PC-3 (cell line): ENCODE data around the gene TLR1. TPM values are rescaled to one million over a fixed set of nuclear protein-coding genes. Genes with fewer than 3 reads are reported as not detected.

Source experiments
- ATAC-seq: fragments of 200-7000 bp; cut with Tn5 transposase; 2 replicates; pipeline ENCODE4 v1.9.1; 2020; ENCODE audit warnings: mild to moderate bottlenecking, moderate library complexity
- BruUV-seq: library from RNA; stranded (reverse); fragments of 400-500 nt; replicated peaks from 2 replicates; lab custom pipeline; 2021; lab: Mats Ljungman, UMichigan
- CTCF ChIA-PET: fragments of 300-600 bp; sonication (Branson Sonifier 250); formaldehyde crosslinking; loops from one replicate; lab custom pipeline; 2022; ENCODE audit warnings: antibody characterized with exemption; lab: Charles Lee
- POLR2A ChIA-PET: fragments of 300-600 bp; sonication (Branson Sonifier 250); formaldehyde crosslinking; loops from one replicate; lab custom pipeline; 2022; ENCODE audit warnings: antibody characterized with exemption; ENCODE audit not compliant: unreplicated experiment; lab: Charles Lee
- DNase-seq: peaks from one replicate; pipeline ENCODE4 v3.0.0-alpha.2; 2015
- H2AFZ ChIP-seq: fragments of 300-600 bp; sonication (generic); 2 replicates; pipeline ENCODE4 v1.6.0; 2016; ENCODE audit warnings: antibody characterized with exemption, low read length
- H3F3A ChIP-seq: fragments of 300-600 bp; sonication (generic); one replicate; pipeline ENCODE4 v1.6.0; 2017; ENCODE audit warnings: antibody characterized with exemption, low read length, control low read depth, mild to moderate bottlenecking; ENCODE audit not compliant: unreplicated experiment
- H3K27ac ChIP-seq: fragments of 300-600 bp; sonication (generic); 2 replicates; pipeline ENCODE4 v1.5.1; 2016; ENCODE audit warnings: mild to moderate bottlenecking, low read length
- H3K27me3 ChIP-seq: fragments of 300-600 bp; sonication (generic); 2 replicates; pipeline ENCODE4 v1.6.1; 2016; ENCODE audit warnings: low read length, mixed read lengths
- H3K36me3 ChIP-seq: fragments of 300-600 bp; sonication (generic); 2 replicates; pipeline ENCODE4 v1.6.1; 2016; ENCODE audit warnings: low read depth, mixed run types, low read length, mixed read lengths
- H3K4me1 ChIP-seq: fragments of 300-600 bp; sonication (generic); 2 replicates; pipeline ENCODE4 v1.5.1; 2016; ENCODE audit warnings: low read length; ENCODE audit not compliant: insufficient read depth
- H3K4me2 ChIP-seq: fragments of 300-600 bp; sonication (generic); 2 replicates; pipeline ENCODE4 v1.6.0; 2016; ENCODE audit warnings: low read length
- H3K4me3 ChIP-seq: fragments of 300-600 bp; sonication (generic); 2 replicates; pipeline ENCODE4 v1.5.1; 2016; ENCODE audit warnings: mild to moderate bottlenecking, low read length, mixed read lengths
- H3K79me2 ChIP-seq: fragments of 300-600 bp; sonication (generic); 2 replicates; pipeline ENCODE4 v1.6.1; 2017; ENCODE audit warnings: low read length, mixed read lengths
- H3K9ac ChIP-seq: fragments of 300-600 bp; sonication (generic); 2 replicates; pipeline ENCODE4 v1.6.0; 2016; ENCODE audit warnings: mild to moderate bottlenecking, low read length
- H3K9me2 ChIP-seq: fragments of 300-600 bp; sonication (generic); replicated peaks from 2 replicates; pipeline ENCODE4 v1.6.1; 2016; ENCODE audit warnings: mixed run types, low read length, mixed read lengths
- H3K9me3 ChIP-seq: fragments of 300-600 bp; sonication (generic); 2 replicates; pipeline ENCODE4 v1.6.1; 2016; ENCODE audit warnings: low read length, mixed read lengths
- H4K20me1 ChIP-seq: fragments of 300-600 bp; sonication (generic); 2 replicates; pipeline ENCODE4 v1.6.1; 2016; ENCODE audit warnings: low read length, mixed read lengths
- EZH2 ChIP-seq: fragments of 300-600 bp; sonication (generic); IDR thresholded peaks from one replicate; pipeline ENCODE4 v1.6.1; 2017; ENCODE audit warnings: antibody characterized with exemption, mild to moderate bottlenecking, low read length; ENCODE audit not compliant: unreplicated experiment
- EZH2phosphoT487 ChIP-seq: fragments of 300-600 bp; sonication (generic); IDR thresholded peaks from 2 replicates; pipeline ENCODE4 v1.6.1; 2018; ENCODE audit warnings: mild to moderate bottlenecking, antibody characterized with exemption, low read length, borderline replicate concordance
- intact Hi-C: fragments of 100-400 bp; cut with micrococcal nuclease; formaldehyde crosslinking; loops from 2 replicates; pipeline ENCODE4 v1.9.0; 2023
- total RNA-seq: library from RNA; depleted of rRNA; stranded (reverse); fragments of >200 nt; gene quantifications from 2 replicates; pipeline ENCODE4 v1.2.3, GENCODE V29; 2014
- TF ChIP-seq, protein P1 (sequence below): fragments of 300-600 bp; sonication (generic); conservative IDR thresholded peaks from 2 replicates; pipeline ENCODE4 v1.5.1; 2017; ENCODE audit warnings: antibody characterized with exemption, low read depth, mild to moderate bottlenecking, low read length

Gene TLR1
- total RNA-seq, 1 experiment from 2014 or later, result 0.47 TPM

DNA sequence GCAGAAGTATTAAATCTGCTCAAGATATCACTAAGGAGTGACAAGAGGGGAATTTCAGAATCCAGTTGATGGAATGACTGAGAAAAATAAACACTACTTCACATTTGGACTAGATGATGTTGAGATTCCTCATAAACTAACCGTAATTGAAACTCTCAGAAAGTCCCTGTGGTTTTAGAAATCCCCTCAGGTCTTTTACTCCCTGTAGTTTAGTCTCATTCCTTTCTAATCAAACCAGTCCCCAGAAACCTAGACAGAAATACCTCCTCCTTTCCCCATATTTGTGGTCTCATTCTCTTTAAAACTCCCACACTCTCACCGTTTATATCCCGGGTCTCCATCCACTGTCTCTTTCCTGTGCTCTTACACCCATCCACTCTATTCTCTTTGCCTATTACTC lies 15.0 kb upstream of the TLR1 start:
- H3K9me2 ChIP-seq, result no peaks in the 10 kb centered on the region
- ChIA-PET POLR2A (no interaction called here), CTCF (no interaction called here)
- no TSS peak for BruUV-seq
- no peak overlapping the region for H3K4me3 ChIP-seq
- H3K9ac ChIP-seq, result peak overlapping the region; percentile 65
- no peaks in the 10 kb centered on the region for H3K79me2 ChIP-seq
- H3F3A ChIP-seq, result no peaks in the 10 kb centered on the region
- H2AFZ ChIP-seq, result no peak overlapping the region
- no peaks in the 10 kb centered on the region for H3K9me3 ChIP-seq
- intact Hi-C loops, result no loop called here
- H4K20me1 ChIP-seq, result no peaks in the 10 kb centered on the region
- ATAC-seq (peak; percentile 18; the same call in 1 of the 2 replicates), DNase-seq (peak; percentile 70)
- no peaks in the 10 kb centered on the region for H3K36me3 ChIP-seq
- H3K27me3 ChIP-seq, result no peaks in the 10 kb centered on the region
- peak overlapping the region; percentile 94 for H3K27ac ChIP-seq
- peaks cover 24% of the 10 kb centered on the region for H3K4me1 ChIP-seq
- H3K4me2 ChIP-seq, result peak overlapping the region; percentile 40
- TF ChIP-seq EZH2phosphoT487 (no peak), EZH2 (no peak)
- TF ChIP-seq, protein P1, sequence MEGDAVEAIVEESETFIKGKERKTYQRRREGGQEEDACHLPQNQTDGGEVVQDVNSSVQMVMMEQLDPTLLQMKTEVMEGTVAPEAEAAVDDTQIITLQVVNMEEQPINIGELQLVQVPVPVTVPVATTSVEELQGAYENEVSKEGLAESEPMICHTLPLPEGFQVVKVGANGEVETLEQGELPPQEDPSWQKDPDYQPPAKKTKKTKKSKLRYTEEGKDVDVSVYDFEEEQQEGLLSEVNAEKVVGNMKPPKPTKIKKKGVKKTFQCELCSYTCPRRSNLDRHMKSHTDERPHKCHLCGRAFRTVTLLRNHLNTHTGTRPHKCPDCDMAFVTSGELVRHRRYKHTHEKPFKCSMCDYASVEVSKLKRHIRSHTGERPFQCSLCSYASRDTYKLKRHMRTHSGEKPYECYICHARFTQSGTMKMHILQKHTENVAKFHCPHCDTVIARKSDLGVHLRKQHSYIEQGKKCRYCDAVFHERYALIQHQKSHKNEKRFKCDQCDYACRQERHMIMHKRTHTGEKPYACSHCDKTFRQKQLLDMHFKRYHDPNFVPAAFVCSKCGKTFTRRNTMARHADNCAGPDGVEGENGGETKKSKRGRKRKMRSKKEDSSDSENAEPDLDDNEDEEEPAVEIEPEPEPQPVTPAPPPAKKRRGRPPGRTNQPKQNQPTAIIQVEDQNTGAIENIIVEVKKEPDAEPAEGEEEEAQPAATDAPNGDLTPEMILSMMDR, result no peak

DNA sequence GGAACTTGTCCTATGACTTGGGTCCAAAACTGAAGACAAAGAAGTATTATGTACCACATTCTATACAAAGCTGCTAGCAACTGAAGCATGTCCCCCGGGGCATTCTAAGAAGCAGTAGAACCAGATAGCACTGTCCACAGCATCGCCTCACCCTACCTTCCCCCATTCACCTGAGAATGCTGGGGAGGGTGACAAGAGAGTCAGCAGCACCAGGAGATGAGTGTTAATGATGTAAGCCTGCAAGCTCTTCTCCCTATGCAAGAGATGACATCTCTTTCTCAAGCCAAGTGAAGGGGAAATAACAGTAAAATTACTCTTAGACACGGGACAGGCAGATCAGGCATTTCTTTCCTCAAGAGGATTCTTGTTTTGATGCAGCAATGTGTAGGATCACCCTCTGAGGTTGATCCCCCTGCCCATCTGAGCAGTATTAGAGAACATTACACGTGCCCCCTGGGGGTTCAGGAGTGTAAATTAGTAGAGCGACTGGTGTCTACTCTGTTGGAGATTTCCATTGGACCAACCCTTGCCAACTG lies 13.9 kb upstream of the TLR1 start:
- POLR2A ChIA-PET, result no interaction called here

More for the DNA sequence above, 13.9 kb upstream of the TLR1 start:
- Histone ChIP-seq H3F3A (no peaks in the 10 kb centered on the region), H3K79me2 (no peaks in the 10 kb centered on the region), H3K4me2 (peak overlapping the region; percentile 40), H3K4me1 (peaks cover 24% of the 10 kb centered on the region), H3K9me2 (no peaks in the 10 kb centered on the region), H4K20me1 (no peaks in the 10 kb centered on the region), H3K27ac (peak overlapping the region; percentile 92), H3K4me3 (no peak overlapping the region), H2AFZ (no peak overlapping the region), H3K36me3 (no peaks in the 10 kb centered on the region), H3K9ac (peak overlapping the region; percentile 58), H3K9me3 (no peaks in the 10 kb centered on the region), H3K27me3 (no peaks in the 10 kb centered on the region)
- TF ChIP-seq EZH2 (no peak), EZH2phosphoT487 (no peak)
- TF ChIP-seq, protein P1, result no peak
- no TSS peak for BruUV-seq
- DNase-seq (peak; percentile 77), ATAC-seq (peak; percentile 48; the same call in 1 of the 2 replicates)
- CTCF ChIA-PET, result no interaction called here
- intact Hi-C loops, result no loop called here
